ENCODE measurements around the gene FBXO30. TPM values are rescaled to one million over a fixed set of nuclear protein-coding genes. Genes with fewer than 3 reads are reported as not detected.

Gene FBXO30
- total RNA-seq, 2 experiments from 2014 or later = 3.1 to 3.4 TPM

DNA sequence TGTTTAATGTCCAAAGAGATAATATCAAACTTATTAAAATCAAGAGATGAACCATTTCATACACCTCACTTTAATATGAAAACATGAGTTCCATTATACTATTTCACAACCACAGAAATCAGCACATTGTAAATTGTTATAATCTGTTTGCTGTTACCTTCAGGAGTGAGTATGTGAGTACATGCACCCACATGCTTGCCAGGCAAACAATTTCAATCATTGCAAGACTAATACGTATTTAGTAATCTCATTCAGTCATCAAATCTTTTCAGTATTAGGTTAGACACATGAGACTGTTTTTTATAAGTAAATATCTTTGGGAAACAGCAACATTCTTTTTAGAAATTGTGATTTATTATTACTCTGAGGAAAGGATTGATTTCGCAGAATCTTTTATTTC, 70.0 kb downstream of the FBXO30 start:
- intact Hi-C loops (cut with micrococcal nuclease) = no loop called here
- DNase-seq = no peak
- H3K4me1 Mint-ChIP-seq (ENCODE audit: low read depth) = peaks cover 5% of the 10 kb centered on the region
- H3K36me3 Mint-ChIP-seq (ENCODE audit: low read depth) = peaks cover 5% of the 10 kb centered on the region
- no peaks in the 10 kb centered on the region for H3K9me3 Mint-ChIP-seq
- ChIA-PET POLR2A (interaction anchor here (0.6 kb wide), 1 partner anchor 683 kb away, joined by 3 read pairs; no protein-coding TSS in a partner anchor), CTCF (no interaction called here)
- TF ChIP-seq, protein P1, sequence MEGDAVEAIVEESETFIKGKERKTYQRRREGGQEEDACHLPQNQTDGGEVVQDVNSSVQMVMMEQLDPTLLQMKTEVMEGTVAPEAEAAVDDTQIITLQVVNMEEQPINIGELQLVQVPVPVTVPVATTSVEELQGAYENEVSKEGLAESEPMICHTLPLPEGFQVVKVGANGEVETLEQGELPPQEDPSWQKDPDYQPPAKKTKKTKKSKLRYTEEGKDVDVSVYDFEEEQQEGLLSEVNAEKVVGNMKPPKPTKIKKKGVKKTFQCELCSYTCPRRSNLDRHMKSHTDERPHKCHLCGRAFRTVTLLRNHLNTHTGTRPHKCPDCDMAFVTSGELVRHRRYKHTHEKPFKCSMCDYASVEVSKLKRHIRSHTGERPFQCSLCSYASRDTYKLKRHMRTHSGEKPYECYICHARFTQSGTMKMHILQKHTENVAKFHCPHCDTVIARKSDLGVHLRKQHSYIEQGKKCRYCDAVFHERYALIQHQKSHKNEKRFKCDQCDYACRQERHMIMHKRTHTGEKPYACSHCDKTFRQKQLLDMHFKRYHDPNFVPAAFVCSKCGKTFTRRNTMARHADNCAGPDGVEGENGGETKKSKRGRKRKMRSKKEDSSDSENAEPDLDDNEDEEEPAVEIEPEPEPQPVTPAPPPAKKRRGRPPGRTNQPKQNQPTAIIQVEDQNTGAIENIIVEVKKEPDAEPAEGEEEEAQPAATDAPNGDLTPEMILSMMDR (IDR thresholded peaks at IDR 0.05) = no peak
- no peak overlapping the region for H3K27ac Mint-ChIP-seq
- no peak for ATAC-seq
- H3K27me3 Mint-ChIP-seq = no peaks in the 10 kb centered on the region
- no peak overlapping the region for H3K4me3 Mint-ChIP-seq

Other genes with a start within 250 kb of the FBXO30 start
- gene EPM2A, start 79.3 kb downstream of the FBXO30 start, total RNA-seq = 10 to 100 TPM in 1 of 2 experiments, 1 to 10 TPM in 1; 9.1 to 10.7 TPM
- gene SHPRH, start 149.6 kb upstream of the FBXO30 start, total RNA-seq = 10 to 100 TPM; 13.2 to 13.5 TPM
- not detected for gene GRM1, start 214.3 kb upstream of the FBXO30 start, total RNA-seq